Body of pancreas (tissue), 4 donors: ENCODE results near the gene MAPKAPK2. TPM values are rescaled to one million over a fixed set of nuclear protein-coding genes. Genes with fewer than 3 reads are reported as not detected.

ENCODE experiments used
- ATAC-seq: fragments of 150-250 bp; one replicate; pipeline ENCODE4 v1.9.1; 2016
- DNase-seq, 4 donors: peaks; one replicate each; pipeline ENCODE4 v3.0.0-alpha.2; 2019
- H3K27ac ChIP-seq, 4 donors: fragments of 200-600 bp; sonication (generic); 1 replicate in 3 of 4; 2 replicates in 1 of 4; pipeline versions ENCODE4 v1.5.1 to v1.6.1; 2016 to 2019; ENCODE audit warnings: mild to moderate bottlenecking in 1 of 4, mixed read lengths in 1 of 4, moderate library complexity in 1 of 4
- H3K27me3 ChIP-seq, 2 donors: fragments of 200-600 bp; sonication (generic); one replicate each; pipeline ENCODE4 v1.6.0; 2016; ENCODE audit warnings: mild to moderate bottlenecking in 1 of 2
- H3K36me3 ChIP-seq, 2 donors: fragments of 200-600 bp; sonication (generic); replicated peaks in 1 of 2; 2 replicates each; pipeline ENCODE4 v1.5.1; 2016; ENCODE audit warnings: low read depth in 2 of 2; ENCODE audit not compliant: insufficient read depth in 1 of 2
- H3K4me1 ChIP-seq: fragments of 200-600 bp; sonication (generic); one replicate; pipeline ENCODE4 v1.6.0; 2016
- H3K4me3 ChIP-seq, 2 donors: fragments of 200-600 bp; sonication (generic); 1 replicate in 1 of 2; 2 replicates in 1 of 2; pipeline ENCODE4 v1.5.1; 2016 to 2019
- H3K9me3 ChIP-seq, 3 donors: fragments of 200-600 bp; sonication (generic); 1 replicate in 2 of 3; 2 replicates in 1 of 3; pipeline ENCODE4 v1.5.1; 2016
- POLR2A ChIP-seq, 3 donors: fragments of 450-650 bp; IDR thresholded peaks; one replicate each; pipeline ENCODE4 v1.6.1; 2016; ENCODE audit warnings: antibody characterized with exemption in 3 of 3, mild to moderate bottlenecking in 2 of 3
- WGBS, 2 donors: methylation state at CpG; one replicate each; pipeline ENCODE4 v1.1.5; 2017; 5-methylcytosine and 5-hydroxymethylcytosine counted together
- intact Hi-C: fragments of 100-400 bp; cut with DNase I; formaldehyde crosslinking; loops from one replicate; pipeline ENCODE4 v1.15.1; 2023
- total RNA-seq, 2 donors: library from RNA; depleted of rRNA; stranded (reverse); fragments of >200 nt; gene quantifications; one replicate each; pipeline ENCODE4 v1.1.0, GENCODE V29; 2016
- TF ChIP-seq, protein P1 (sequence below), 7 experiments: fragments of 450-650 bp in 4 of 7; fragments of 200-600 bp in 3 of 7; sonication (generic) in 3 of 7; IDR thresholded peaks; one replicate each; pipeline ENCODE4 v1.5.1; 2016 to 2019; ENCODE audit warnings: antibody characterized with exemption in 7 of 7

Gene MAPKAPK2
- total RNA-seq, 2 donors from 2014 or later = 29.1 to 46.5 TPM

DNA sequence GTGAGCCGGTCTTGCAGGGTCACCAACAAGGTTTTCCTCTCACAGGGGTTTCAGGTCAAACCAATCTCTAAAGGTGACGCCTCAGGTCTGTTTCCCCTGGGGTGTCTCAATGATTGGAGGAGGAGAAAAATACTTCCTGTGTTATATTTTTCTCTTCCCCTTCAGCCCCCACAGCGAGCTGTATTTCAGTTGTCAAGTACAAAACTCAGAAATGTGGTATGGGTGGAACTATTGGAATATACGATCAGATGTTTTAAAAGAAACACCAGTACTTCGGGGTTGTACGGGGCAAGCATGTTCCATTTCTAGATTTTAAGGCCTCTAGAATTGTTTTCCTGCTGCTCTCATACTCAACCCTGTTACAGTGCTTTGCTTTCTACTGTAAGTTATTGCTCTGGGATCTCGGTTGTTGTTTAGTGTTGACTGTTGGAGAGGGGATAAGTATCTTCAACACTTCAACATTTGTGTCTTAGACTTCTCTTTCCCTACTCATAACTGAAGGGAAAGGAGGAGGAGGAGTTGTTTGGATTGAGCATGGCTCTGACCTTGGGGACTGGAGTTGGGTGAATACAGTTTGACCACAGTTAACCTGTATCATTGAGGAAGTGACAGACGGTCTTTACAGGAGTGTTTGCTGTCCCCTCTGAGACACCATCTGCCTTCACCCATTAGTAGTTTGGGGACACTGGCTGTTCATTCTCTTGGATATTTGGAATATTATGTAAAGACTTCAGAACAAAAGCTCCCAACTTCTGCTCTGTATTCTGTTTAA is 2.0 kb downstream of the MAPKAPK2 start:
- intact Hi-C loops = no loop called here
- 1 to 6% methylated on average over 8 of the region's 8 CpGs for WGBS, 2 donors
- DNase-seq = no peak
- H3K4me1 ChIP-seq = peaks cover 59% of the 10 kb centered on the region
- no peaks in the 10 kb centered on the region for H3K36me3 ChIP-seq
- peak overlapping the region; percentile 92 to 96 (median 95) for H3K27ac ChIP-seq
- TF ChIP-seq POLR2A (IDR thresholded peaks at IDR 0.05) = no peak
- TF ChIP-seq, protein P1, sequence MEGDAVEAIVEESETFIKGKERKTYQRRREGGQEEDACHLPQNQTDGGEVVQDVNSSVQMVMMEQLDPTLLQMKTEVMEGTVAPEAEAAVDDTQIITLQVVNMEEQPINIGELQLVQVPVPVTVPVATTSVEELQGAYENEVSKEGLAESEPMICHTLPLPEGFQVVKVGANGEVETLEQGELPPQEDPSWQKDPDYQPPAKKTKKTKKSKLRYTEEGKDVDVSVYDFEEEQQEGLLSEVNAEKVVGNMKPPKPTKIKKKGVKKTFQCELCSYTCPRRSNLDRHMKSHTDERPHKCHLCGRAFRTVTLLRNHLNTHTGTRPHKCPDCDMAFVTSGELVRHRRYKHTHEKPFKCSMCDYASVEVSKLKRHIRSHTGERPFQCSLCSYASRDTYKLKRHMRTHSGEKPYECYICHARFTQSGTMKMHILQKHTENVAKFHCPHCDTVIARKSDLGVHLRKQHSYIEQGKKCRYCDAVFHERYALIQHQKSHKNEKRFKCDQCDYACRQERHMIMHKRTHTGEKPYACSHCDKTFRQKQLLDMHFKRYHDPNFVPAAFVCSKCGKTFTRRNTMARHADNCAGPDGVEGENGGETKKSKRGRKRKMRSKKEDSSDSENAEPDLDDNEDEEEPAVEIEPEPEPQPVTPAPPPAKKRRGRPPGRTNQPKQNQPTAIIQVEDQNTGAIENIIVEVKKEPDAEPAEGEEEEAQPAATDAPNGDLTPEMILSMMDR (IDR thresholded peaks at IDR 0.05) = no peak
- H3K4me3 ChIP-seq = peak overlapping the region; percentile 67 to 76
- no peaks in the 10 kb centered on the region for H3K9me3 ChIP-seq
- no peak for ATAC-seq
- no peaks in the 10 kb centered on the region for H3K27me3 ChIP-seq

DNA sequence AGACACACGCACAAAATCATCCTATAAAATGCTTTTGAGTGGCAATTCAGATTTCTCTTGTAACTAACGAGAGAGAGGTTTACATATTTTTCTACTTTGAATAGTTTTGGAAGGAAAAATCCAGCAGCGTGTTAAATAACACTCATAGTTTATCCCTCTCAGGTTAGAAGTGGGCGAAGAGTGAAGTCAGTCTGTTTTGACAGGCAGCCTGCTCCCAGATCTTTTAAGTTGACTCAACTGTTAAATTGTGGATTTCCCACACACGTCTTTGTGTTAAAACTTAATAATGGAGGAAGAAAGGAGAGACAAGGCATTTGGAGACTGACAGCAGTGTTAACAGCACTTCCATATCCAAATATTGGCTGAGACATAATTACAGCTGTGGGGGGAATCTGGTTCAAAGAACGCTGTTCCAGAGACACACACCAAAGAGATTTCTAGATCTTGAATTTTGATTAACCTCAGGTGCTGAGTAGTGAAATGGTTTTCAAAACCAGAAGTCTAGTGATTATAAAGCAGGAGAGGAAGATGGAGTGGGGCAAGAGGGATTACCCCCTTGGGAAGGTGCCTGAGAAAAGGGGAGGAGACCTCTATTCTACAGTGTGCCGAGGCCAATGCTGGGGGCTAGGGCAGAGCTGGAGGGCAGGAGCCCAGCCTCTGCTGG is 2.7 kb downstream of the MAPKAPK2 start:
- no peak for DNase-seq
- peaks cover 66% of the 10 kb centered on the region for H3K4me1 ChIP-seq
- no peak for ATAC-seq
- 41 to 62% methylated on average over 7 of the region's 7 CpGs for WGBS, 2 donors
- intact Hi-C loops = no loop called here
- H3K27me3 ChIP-seq = no peaks in the 10 kb centered on the region
- no peaks in the 10 kb centered on the region for H3K9me3 ChIP-seq
- peak overlapping the region; percentile 92 to 96 (median 95) for H3K27ac ChIP-seq
- H3K4me3 ChIP-seq = no peak overlapping the region
- TF ChIP-seq, protein P1 (IDR thresholded peaks at IDR 0.05) = no peak
- TF ChIP-seq POLR2A (IDR thresholded peaks at IDR 0.05) = no peak
- H3K36me3 ChIP-seq = no peaks in the 10 kb centered on the region

DNA sequence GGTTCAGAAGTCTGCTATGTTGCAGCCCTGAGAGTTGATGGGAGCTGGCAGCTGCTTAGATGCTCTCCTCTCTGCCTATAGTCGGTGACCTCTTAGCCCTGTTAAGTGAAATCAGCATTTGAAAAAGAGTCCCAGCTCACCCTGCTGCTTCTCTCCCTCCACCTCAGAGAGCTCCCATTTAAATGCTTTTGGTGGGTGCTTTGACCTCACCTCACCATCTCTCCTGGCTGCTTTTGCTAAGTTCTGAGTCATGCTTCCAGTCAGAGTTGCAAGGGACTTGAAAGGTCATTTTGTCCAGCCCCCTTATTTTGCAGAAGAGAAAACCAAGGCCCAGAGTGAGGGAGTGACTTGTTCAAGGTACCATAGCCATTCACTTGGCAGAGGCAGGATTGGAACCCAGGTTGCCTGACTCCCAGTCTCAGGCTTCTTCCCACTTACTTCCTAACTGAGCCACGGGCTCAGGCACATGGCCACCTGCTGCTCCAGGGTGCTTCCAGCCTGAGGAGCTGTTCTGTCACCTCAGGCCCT is 3.3 kb downstream of the MAPKAPK2 start:
- H3K36me3 ChIP-seq = no peaks in the 10 kb centered on the region
- H3K4me1 ChIP-seq = peaks cover 72% of the 10 kb centered on the region
- intact Hi-C loops = no loop called here
- ATAC-seq (no peak), DNase-seq (no peak)
- H3K27ac ChIP-seq = peak overlapping the region in 3 of 4 donors; percentile 92 to 96 (median 94)
- no peak overlapping the region for H3K4me3 ChIP-seq
- no peaks in the 10 kb centered on the region for H3K27me3 ChIP-seq
- WGBS, 2 donors = 46 to 47% methylated on average over 2 of the region's 2 CpGs
- no peaks in the 10 kb centered on the region for H3K9me3 ChIP-seq
- TF ChIP-seq, protein P1 (IDR thresholded peaks at IDR 0.05) = no peak
- no peak for TF ChIP-seq POLR2A (IDR thresholded peaks at IDR 0.05)

DNA sequence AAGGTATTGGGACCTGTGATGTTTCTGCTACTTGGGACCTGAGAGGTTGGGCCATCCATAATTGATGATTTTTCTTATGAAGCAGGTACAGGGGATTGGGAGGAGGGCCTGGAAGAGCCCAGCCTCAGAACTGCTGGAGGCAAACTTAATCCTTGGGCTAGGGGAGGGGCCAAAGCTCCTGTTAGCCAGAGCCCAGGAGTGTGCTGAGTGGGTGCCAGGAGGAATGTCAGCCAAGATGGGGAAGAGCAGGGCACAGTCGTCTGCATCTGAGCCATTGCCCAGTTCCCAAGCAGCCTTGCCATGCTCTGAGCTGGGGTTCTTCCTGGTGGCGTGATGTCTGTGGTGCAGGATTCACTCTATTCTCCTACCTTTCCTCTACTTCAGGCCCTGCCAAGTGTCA is 5.8 kb downstream of the MAPKAPK2 start:
- no peaks in the 10 kb centered on the region for H3K27me3 ChIP-seq
- TF ChIP-seq, protein P1 (IDR thresholded peaks at IDR 0.05) = no peak
- no peak for TF ChIP-seq POLR2A (IDR thresholded peaks at IDR 0.05)
- no peaks in the 10 kb centered on the region for H3K9me3 ChIP-seq
- H3K4me1 ChIP-seq = peaks cover 89% of the 10 kb centered on the region
- ATAC-seq (no peak), DNase-seq (peak; percentile 51 to 76 (median 64))
- intact Hi-C loops = no loop called here
- H3K27ac ChIP-seq = peak overlapping the region in 3 of 4 donors; percentile 20 to 92 (median 55)
- H3K36me3 ChIP-seq = no peaks in the 10 kb centered on the region
- WGBS, 2 donors = 50 to 70% methylated on average over 2 of the region's 2 CpGs
- no peak overlapping the region for H3K4me3 ChIP-seq
